K562 (cell line): ENCODE measurements around the gene CPNE8. TPM values are rescaled to one million over a fixed set of nuclear protein-coding genes. Genes with fewer than 3 reads are reported as not detected.

ENCODE experiments used
- ARID4B ChIP-seq: sonication (generic); formaldehyde crosslinking; IDR thresholded peaks from 2 replicates; pipeline ENCODE4 v1.8.0; 2022; ENCODE audit warnings: mild to moderate bottlenecking, missing genetic modification reagents
- POLR2B ChIP-seq: fragments of 450-650 bp; IDR thresholded peaks from 2 replicates; pipeline ENCODE4 v1.6.1; 2018; ENCODE audit warnings: low read depth; ENCODE audit not compliant: partially characterized antibody
- PURB ChIP-seq: sonication (generic); formaldehyde crosslinking; IDR thresholded peaks from 2 replicates; pipeline ENCODE4 v1.9.0; 2021; ENCODE audit warnings: low read depth, mild to moderate bottlenecking, missing genetic modification reagents
- ZMIZ1 ChIP-seq, 2 experiments: fragments of 150-350 bp in 1 of 2; IDR thresholded peaks; 2 replicates each; pipeline ENCODE4 v1.6.1; 2012 to 2016; ENCODE audit warnings: low read depth in 2 of 2, low read length in 2 of 2, mild to moderate bottlenecking in 1 of 2, moderate library complexity in 1 of 2
- ZNF589 ChIP-seq: fragments of 200-800 bp; sonication (Bioruptor generic); IDR thresholded peaks from 2 replicates; pipeline ENCODE4 v1.6.1; 2016; ENCODE audit warnings: low read depth, missing genetic modification characterization, missing compliant biosample characterization
- ZNF699 ChIP-seq: fragments of 250-450 bp; sonication (Bioruptor Pico); IDR thresholded peaks from 2 replicates; pipeline ENCODE4 v1.8.0; 2021; ENCODE audit warnings: mild to moderate bottlenecking, moderate library complexity; ENCODE audit not compliant: insufficient replicate concordance
- polyA plus RNA-seq, 8 experiments: library from polyadenylated mRNA; depleted of rRNA in 4 of 8; stranded (reverse) in 5 of 8; unstranded in 3 of 8; fragments of >200 nt; fragmentation: Nextera tagmentation in 2 of 8; fragmentation: Illumina TruSeq in 1 of 8; extraction: Ambion mirVana in 2 of 8; extraction: Trizol in 1 of 8; gene quantifications; 2 replicates each; pipeline versions ENCODE4 v1.2.1 to v1.2.3, GENCODE V29; 2011 to 2014; ENCODE audit warnings: inconsistent platforms in 1 of 8, missing spikeins in 1 of 8
- total RNA-seq, 7 experiments: library from RNA; depleted of rRNA in 6 of 7; stranded (reverse); fragments of >200 nt in 6 of 7; fragmentation: Illumina TruSeq in 2 of 7; extraction: Trizol in 2 of 7; gene quantifications; 2 replicates each; pipeline versions ENCODE4 v1.2.1 to v1.2.3, GENCODE V29; 2011 to 2021; ENCODE audit warnings: low replicate concordance in 1 of 7

The CPNE8 gene
- total and polyA plus RNA-seq, 9 of the 15 experiments (the other 6 are each of a cell fraction or from before 2014, with no cell fraction given) = 2.4 to 7.0 (median 4.2) TPM

- no peak for TF ChIP-seq ARID4B (CRISPR knock-in tag)
- no peak for TF ChIP-seq ZNF699
- TF ChIP-seq ZNF589 = no peak
- TF ChIP-seq PURB (CRISPR knock-in tag) = no peak
- TF ChIP-seq ZMIZ1 (IDR thresholded peaks at IDR 0.05; ENCODE audit: low read depth in 2 of 2, low read length in 2 of 2) = no peak
- no peak for TF ChIP-seq POLR2B
These were observed 184.7 kb downstream of the CPNE8 start (continued) for GRCh38 chr12:38720661-38721060.
